ENCODE data around the gene SSC5D. TPM values are rescaled to one million over a fixed set of nuclear protein-coding genes. Genes with fewer than 3 reads are reported as not detected.

Gene SSC5D
- polyA plus RNA-seq, 1 donor, result 17.3 TPM

- DNase-seq (ENCODE audit: low read depth), result no peak
Observed at GRCh38 chr19:55554741-55555152, 66.5 kb downstream of the SSC5D start.

DNA sequence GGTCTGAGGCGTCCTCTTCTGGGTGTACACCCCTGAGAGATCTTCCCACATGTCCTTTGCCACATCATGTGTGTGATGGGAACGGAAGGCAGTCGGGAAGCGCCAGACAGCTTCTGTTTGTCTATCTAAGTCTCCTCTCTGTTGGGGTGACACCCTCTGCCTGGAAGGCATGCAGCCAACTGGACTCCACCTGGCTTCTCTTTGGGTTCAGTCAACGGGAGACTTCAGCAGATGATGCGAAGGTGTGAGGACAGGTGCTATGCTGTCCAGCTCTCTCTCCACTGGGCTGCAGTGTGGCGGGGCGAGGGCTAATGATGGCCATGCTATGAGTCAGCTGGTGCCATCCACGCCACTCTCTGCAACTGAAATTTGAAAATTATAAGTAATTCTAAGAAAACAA lies 71.4 kb downstream of the SSC5D start:
- DNase-seq (ENCODE audit: low read depth), result no peak

GRCh38 chr19:55563261-55563690 lies 75.0 kb downstream of the SSC5D start:
- no peak for DNase-seq (ENCODE audit: low read depth)

DNA sequence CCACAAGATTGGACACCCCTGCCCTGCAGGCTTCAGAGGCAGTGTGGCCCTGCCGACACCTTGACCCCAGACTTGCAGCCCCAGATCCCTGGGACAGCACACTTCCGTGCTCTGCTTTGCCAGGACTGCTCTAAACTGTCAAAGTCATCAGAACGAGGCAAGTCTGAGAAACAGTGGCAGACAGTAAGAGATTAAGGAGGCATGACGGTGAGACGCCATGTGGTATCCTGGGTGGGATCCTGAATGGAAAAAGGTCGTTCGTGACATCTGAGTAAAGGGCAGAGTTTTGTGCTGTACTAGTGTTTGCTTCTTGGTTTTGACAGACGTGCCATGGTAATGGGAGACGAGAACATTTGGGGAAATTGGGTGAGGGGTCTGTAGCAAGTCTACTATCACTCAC lies 78.6 kb downstream of the SSC5D start:
- DNase-seq (ENCODE audit: low read depth), result no peak

GRCh38 chr19:55567708-55568328 lies 79.6 kb downstream of the SSC5D start:
- no peak for DNase-seq (ENCODE audit: low read depth)

Other genes with a start within 250 kb of the SSC5D start
- 26.7 TPM for gene PPP6R1, start 229.4 kb upstream of the SSC5D start, polyA plus RNA-seq (ENCODE audit: insufficient read length)
- 25.6 TPM for gene HSPBP1, start 208.3 kb upstream of the SSC5D start, polyA plus RNA-seq (ENCODE audit: insufficient read length)
- 7.4 TPM for gene BRSK1, start 204.4 kb upstream of the SSC5D start, polyA plus RNA-seq (ENCODE audit: insufficient read length)
- gene TMEM150B, start 163.1 kb upstream of the SSC5D start, polyA plus RNA-seq (ENCODE audit: insufficient read length), result 1.00 TPM
- gene KMT5C, start 148.6 kb upstream of the SSC5D start, polyA plus RNA-seq (ENCODE audit: insufficient read length), result 27.5 TPM
- gene COX6B2, start 133.7 kb upstream of the SSC5D start, polyA plus RNA-seq (ENCODE audit: insufficient read length), result 0.15 TPM
- not detected for gene GARIN5B, start 125.2 kb upstream of the SSC5D start, polyA plus RNA-seq (ENCODE audit: insufficient read length)
- gene IL11, start 118.0 kb upstream of the SSC5D start, polyA plus RNA-seq (ENCODE audit: insufficient read length), result 0.40 TPM
- not detected for gene TMEM190, start 111.6 kb upstream of the SSC5D start, polyA plus RNA-seq (ENCODE audit: insufficient read length)
- 0.23 TPM for gene TMEM238, start 104.1 kb upstream of the SSC5D start, polyA plus RNA-seq (ENCODE audit: insufficient read length)
- 1,731 TPM for gene RPL28, start 102.5 kb upstream of the SSC5D start, polyA plus RNA-seq (ENCODE audit: insufficient read length)
- 41.0 TPM for gene UBE2S, start 80.6 kb upstream of the SSC5D start, polyA plus RNA-seq (ENCODE audit: insufficient read length)
- 0.14 TPM for gene SHISA7, start 45.1 kb upstream of the SSC5D start, polyA plus RNA-seq (ENCODE audit: insufficient read length)
- 36.2 TPM for gene ISOC2, start 26.8 kb upstream of the SSC5D start, polyA plus RNA-seq (ENCODE audit: insufficient read length)
- not detected for gene C19orf85, start 23.7 kb upstream of the SSC5D start, polyA plus RNA-seq (ENCODE audit: insufficient read length)
- 4.1 TPM for gene ZNF628, start 11.8 kb upstream of the SSC5D start, polyA plus RNA-seq (ENCODE audit: insufficient read length)
- gene NAT14, start 3.2 kb upstream of the SSC5D start, polyA plus RNA-seq (ENCODE audit: insufficient read length), result 27.0 TPM
- gene SBK2, start 48.7 kb downstream of the SSC5D start, polyA plus RNA-seq (ENCODE audit: insufficient read length), result 3.1 TPM
- not detected for gene SBK3, start 57.1 kb downstream of the SSC5D start, polyA plus RNA-seq (ENCODE audit: insufficient read length)
- 12.0 TPM for gene ZNF579, start 92.4 kb downstream of the SSC5D start, polyA plus RNA-seq (ENCODE audit: insufficient read length)
- gene FIZ1, start 111.1 kb downstream of the SSC5D start, polyA plus RNA-seq (ENCODE audit: insufficient read length), result 11.1 TPM
- gene ZNF524, start 111.9 kb downstream of the SSC5D start, polyA plus RNA-seq (ENCODE audit: insufficient read length), result 10.0 TPM
- 7.6 TPM for gene ZNF865, start 117.2 kb downstream of the SSC5D start, polyA plus RNA-seq (ENCODE audit: insufficient read length)
- 10.0 TPM for gene ZNF784, start 136.1 kb downstream of the SSC5D start, polyA plus RNA-seq (ENCODE audit: insufficient read length)
- gene ZNF580, start 152.6 kb downstream of the SSC5D start, polyA plus RNA-seq (ENCODE audit: insufficient read length), result 19.9 TPM
- 30.1 TPM for gene ZNF581, start 155.2 kb downstream of the SSC5D start, polyA plus RNA-seq (ENCODE audit: insufficient read length)
- gene CCDC106, start 159.8 kb downstream of the SSC5D start, polyA plus RNA-seq (ENCODE audit: insufficient read length), result 15.1 TPM
- 110 TPM for gene U2AF2, start 166.6 kb downstream of the SSC5D start, polyA plus RNA-seq (ENCODE audit: insufficient read length)
- gene EPN1, start 186.8 kb downstream of the SSC5D start, polyA plus RNA-seq (ENCODE audit: insufficient read length), result 82.6 TPM
- not detected for gene NLRP9, start 250.0 kb downstream of the SSC5D start, polyA plus RNA-seq (ENCODE audit: insufficient read length)

All from forelimb muscle (tissue), 1 donor.